Activated gamma-delta T cell (primary cell): ENCODE data around the gene MEIS2.

Source experiments
- DNase-seq: peaks from one replicate; lab custom pipeline; 2025; lab: John Stamatoyannopoulos, UW

MEIS2 gene

GRCh38 chr15:36879568-36880222 is 220.7 kb downstream of the MEIS2 start:
- DNase-seq = no peak

DNA sequence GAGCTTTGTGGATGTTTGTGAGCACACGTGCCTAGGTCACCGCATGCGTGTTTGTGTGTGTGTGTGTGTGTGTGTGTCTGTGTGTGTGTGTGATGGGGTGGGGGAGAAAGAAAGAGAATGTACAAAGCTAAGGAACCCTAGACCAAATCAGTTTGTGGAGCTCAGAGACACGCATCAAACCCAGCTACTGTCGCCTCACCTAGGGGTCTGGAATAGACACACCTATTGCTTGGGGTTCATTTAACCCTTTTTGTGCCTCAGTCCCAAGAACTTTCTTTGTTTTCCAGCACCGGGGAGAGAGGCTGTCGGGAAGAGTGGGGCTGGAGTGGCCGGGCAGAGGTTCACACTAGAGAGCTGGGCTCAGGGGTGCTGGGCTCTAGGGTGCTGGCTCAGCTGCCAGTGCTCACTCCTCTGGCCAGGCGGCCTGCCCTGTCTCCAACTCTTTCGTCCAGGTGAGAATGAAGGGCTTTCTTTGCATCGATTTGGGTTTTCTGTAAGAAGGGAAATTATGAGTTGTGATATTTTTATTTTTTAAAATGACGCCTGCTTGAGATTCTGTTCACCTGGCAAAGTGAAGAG is 221.6 kb downstream of the MEIS2 start:
- no peak for DNase-seq

DNA sequence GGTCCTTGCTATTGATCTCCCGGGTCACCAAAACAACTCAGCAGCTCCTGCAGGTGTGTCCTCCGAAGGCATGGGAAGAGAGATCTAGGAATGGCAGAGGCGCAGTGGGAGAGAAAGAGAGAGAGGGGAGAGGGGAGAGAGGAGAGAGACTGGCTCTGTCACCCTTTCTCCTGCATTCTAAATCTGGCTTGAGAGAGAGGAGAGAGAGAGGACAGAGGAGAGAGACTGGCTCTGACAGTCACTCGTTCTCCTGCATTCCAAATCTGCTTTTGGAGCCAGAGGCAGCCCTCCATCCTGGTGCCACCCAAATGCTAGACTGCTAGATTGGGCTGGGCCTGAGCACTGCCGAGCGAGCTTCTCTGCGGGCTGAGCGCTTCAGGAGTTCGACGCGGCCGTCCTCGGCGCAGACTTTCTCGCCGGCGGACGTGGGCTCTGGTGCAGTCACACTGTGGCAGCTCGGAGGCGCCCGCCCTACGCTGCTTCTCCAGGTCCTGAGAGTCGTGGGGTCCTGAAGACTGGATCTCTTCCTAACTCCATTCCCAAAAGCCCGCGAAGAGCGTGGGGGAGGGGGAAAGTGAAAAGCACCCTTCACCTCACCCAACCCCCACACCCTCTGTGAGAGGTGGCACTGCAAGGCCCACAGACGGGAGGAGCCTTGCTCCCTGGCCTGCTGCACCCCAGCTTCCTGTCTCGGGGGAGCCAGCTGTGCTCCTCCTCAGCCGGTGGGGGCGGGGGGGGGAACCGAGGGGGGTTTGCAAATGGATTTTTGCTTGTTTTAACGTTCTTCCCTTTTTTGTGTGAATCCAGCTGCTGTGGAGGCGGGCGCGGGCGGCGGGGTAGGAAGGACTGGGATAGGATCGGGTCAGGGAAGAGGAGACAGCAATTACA is 222.3 kb downstream of the MEIS2 start:
- DNase-seq = no peak

DNA sequence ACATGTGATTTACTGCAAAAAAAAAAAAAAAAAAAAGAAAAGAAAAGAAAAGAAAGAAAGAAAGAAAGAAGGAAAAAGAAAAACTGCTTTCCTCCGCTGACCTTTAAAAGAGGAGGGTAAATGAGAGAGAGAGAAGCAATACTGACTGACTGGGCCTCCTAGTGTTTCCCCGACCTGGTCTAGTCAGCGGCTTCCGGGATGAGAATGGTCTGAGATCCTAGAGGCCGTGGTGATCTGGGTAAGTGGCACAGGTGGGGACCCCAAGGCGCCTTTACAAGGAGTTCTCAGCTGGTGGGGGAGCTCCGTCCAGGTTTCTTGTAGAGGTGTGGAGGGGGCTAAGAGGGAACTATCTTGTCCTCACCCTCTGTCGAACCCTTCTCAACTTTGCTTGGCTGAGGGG is 223.1 kb downstream of the MEIS2 start:
- DNase-seq = no peak

GRCh38 chr15:36875740-36876334 is 224.5 kb downstream of the MEIS2 start:
- no peak for DNase-seq

DNA sequence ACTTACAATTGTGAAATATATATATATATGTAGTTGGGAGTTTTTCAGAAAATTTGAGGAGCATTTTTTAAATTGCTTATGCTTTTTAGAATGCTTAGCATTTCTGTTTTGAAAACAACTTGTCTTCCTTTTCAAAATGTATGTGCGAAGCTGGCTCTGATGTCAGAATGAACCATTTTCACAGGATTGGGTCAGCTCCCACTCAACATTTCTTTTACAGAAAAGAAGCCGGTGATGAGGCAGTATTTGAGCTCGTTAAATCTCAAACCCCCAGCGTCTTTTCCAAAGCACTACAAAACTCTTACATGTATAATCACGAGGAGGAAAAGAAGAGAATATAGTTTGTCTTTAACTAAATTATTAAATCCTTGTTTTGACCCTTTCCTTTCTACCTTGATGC is 225.4 kb downstream of the MEIS2 start:
- no peak for DNase-seq

DNA sequence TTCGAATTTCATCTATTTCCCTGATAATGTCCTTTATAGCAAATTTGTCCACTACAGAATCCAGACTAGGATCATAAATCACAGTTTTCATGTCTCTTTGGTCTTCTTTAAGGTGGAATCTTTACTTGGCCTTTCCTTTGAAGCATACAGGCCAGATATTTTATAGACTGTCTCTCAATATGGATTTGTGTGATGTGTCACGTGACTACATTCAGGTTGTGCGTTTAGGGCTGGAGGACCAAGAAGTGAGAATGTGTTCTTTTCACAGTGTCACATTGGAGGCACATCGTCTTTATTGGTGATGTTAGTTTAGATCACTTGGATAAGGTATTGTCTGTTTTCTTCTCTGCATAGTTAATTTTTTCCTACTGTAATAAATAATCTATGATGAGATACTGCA is 232.9 kb downstream of the MEIS2 start:
- no peak for DNase-seq

DNA sequence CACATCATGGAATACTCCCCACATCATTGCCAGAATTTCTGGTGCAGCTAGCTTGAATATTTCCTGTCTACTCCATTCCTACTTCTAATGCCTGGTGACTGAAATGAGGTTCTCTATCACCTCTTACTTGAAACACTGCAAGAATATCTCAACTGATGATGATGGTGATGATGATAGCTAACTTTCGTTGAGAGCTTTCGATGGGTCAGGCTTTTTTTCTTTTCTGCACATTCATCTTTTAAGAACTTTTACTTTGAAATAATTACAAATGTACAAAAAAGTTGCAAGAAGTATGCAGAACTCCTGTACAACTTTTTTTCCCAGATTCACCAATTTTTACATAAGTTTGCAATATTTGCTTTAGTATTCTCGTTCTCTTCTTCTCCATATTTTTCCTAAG is 233.5 kb downstream of the MEIS2 start:
- no peak for DNase-seq

DNA sequence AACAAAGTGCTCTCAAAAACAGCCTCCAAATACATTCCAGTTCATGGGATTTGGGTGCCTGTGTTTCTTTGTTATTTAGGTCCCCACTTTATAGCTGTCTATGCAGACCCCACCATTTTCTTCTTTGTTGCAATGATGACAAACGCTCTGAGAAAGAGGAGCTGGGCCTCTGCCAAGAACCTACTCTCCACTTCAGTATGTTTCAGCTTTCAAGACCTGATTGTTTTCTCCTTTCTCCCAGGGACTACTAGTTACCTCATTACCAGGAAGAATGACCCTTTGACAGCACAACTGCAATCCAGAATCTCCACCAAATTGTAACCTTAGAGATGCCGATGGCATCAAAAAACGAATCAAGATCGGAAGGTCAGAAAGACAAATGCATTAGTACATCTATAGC is 236.8 kb downstream of the MEIS2 start:
- no peak for DNase-seq

GRCh38 chr15:36860792-36861191 is 239.6 kb downstream of the MEIS2 start:
- DNase-seq = no peak

GRCh38 chr15:36858423-36858822 is 241.9 kb downstream of the MEIS2 start:
- DNase-seq = no peak

- no peak for DNase-seq
Observed at GRCh38 chr15:36856339-36856973, 243.9 kb downstream of the MEIS2 start.

DNA sequence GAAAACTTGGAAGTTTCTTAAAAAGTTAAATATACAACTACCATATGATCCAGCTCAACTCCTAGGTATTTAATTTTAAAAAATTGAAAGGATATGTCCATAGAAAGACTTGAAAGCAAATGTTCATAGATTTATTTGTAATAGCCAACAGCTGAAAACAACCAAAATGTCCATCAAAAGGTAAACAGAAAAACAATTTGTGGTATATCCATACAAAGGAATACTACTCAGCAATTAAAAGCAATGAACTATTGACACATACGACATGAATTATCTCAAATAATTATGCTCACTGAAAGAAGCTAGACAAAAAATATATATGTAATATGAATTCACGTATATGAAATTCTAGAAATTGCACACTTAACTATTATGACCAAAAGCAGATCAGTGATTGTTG is 249.5 kb downstream of the MEIS2 start:
- no peak for DNase-seq

GRCh38 chr15:36845270-36845669 is 255.1 kb downstream of the MEIS2 start:
- no peak for DNase-seq

DNA sequence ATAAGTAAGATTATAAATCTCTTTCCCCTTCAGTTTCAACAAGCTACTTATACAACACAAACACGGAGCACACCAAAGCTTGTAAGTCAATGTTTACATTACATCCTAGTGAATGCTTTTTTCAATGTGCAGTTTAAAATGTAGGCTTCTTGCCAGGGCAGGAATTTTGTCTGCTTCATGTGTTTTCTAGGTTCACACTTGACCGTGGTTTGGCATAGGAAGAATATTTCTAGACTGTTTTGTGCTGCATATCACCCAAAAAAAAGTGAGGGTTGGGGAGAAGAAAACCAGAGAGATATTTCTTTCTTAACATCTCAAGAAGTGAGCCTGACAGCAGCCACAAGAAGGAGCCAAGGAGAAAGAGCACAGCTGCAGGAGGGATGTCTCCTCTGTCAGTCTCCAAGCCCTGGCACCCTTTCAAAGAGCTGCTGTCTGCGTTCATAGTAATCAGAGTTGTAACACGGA is 255.8 kb downstream of the MEIS2 start:
- no peak for DNase-seq

GRCh38 chr15:36843822-36844221 is 256.5 kb downstream of the MEIS2 start:
- no peak for DNase-seq

- no peak for DNase-seq
Observed at GRCh38 chr15:36841193-36841592, 259.2 kb downstream of the MEIS2 start.
